Astrocyte of the spinal cord (primary cell): ENCODE data around the gene C2orf15.
A peak's percentile ranks its signal among the peaks of the same experiment; 100 is the strongest.
"Not testable (repeated sequence)": the region's sequence is repeated elsewhere in the genome, so short reads cannot be mapped to it uniquely, and the experiment has no call there.

Experiments
- DNase-seq: peaks from one replicate; pipeline ENCODE4 v3.0.0; 2011; ENCODE audit warnings: low read depth, low spot score
- H3K4me3 ChIP-seq: 2 replicates; pipeline ENCODE4 v1.5.1; 2011; ENCODE audit warnings: low read depth, mild to moderate bottlenecking, low read length, moderate library complexity
- CTCF ChIP-seq: IDR thresholded peaks from 2 replicates; pipeline ENCODE4 v1.5.1; 2012; ENCODE audit warnings: low read depth, mild to moderate bottlenecking, low read length, inconsistent platforms
- in situ Hi-C: cut with HindIII; loops from 2 replicates; pipeline ENCODE4 v1.10.0; 2017; ENCODE audit warnings: low sequenced_read_pairs

C2orf15 gene

DNA sequence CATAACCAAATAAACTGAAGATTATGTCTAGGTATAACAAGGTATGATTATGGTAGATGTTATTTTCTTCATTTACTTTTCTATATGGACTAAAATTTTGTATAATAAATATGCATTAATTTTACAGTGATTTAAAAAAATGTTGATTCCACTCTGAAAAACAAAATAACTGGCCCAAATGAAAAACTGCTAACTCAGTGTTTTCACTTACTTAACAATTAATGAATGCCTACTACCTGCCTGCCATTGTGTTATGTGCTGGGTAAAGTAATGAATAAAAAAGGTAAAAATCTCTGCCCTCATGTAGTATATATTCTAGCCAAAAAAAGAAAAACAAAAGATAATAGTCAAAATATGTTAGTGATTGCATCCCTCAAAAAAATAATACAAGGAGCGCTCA, 29.6 kb upstream of the C2orf15 start:
- H3K4me3 ChIP-seq, result no peak overlapping the region
- no peak for TF ChIP-seq CTCF
- in situ Hi-C loops, result no loop called here
- DNase-seq, result no peak

DNA sequence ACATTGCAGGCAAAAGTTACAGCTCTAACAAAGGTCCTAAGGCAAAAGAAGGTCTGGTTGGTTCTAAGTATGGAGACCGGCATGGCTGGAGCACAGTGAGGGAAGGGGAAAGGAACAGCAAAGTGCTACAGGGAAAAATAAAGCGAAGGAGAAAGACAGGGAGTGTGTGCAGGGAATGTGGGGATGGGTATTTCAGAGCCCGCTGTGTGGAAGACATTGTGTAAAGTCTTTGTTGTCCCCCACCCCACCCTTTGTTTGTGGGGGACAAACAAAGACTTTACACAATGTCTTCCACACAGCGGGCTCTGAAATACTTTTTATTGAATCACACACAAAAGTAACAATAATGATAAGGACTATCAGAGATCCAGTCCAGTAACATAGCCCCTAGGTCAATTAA, 28.9 kb upstream of the C2orf15 start:
- H3K4me3 ChIP-seq, result no peak overlapping the region
- DNase-seq, result no peak
- in situ Hi-C loops, result no loop called here
- TF ChIP-seq CTCF, result no peak

GRCh38 chr2:99127981-99128380, 13.5 kb upstream of the C2orf15 start:
- in situ Hi-C loops, result no loop called here
- no peak overlapping the region for H3K4me3 ChIP-seq
- no peak for DNase-seq
- TF ChIP-seq CTCF, result no peak

GRCh38 chr2:99135044-99135556, 6.4 kb upstream of the C2orf15 start:
- H3K4me3 ChIP-seq, in situ Hi-C loops, DNase-seq: not testable (repeated sequence)

DNA sequence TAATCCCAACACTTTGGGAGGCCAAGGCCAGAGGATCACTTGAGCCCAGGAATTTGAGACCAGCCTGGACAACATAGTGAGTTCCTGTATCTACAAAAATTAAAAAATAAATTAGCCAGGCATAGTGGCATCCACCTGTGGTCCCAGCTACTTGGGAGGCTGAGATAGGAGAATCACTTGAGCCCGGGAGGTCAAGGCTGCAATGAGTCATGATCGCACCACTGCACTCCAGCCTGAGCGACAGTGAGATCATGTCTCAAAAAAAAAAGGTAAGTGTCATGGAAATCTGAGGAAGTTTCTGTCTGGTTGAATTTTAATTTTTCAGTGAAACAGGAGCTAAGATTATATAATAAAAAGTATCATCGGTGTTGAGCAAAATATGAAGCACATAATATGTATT, 2.5 kb upstream of the C2orf15 start:
- DNase-seq, result no peak
- in situ Hi-C loops, result no loop called here
- TF ChIP-seq CTCF, result no peak
- H3K4me3 ChIP-seq, result no peak overlapping the region

DNA sequence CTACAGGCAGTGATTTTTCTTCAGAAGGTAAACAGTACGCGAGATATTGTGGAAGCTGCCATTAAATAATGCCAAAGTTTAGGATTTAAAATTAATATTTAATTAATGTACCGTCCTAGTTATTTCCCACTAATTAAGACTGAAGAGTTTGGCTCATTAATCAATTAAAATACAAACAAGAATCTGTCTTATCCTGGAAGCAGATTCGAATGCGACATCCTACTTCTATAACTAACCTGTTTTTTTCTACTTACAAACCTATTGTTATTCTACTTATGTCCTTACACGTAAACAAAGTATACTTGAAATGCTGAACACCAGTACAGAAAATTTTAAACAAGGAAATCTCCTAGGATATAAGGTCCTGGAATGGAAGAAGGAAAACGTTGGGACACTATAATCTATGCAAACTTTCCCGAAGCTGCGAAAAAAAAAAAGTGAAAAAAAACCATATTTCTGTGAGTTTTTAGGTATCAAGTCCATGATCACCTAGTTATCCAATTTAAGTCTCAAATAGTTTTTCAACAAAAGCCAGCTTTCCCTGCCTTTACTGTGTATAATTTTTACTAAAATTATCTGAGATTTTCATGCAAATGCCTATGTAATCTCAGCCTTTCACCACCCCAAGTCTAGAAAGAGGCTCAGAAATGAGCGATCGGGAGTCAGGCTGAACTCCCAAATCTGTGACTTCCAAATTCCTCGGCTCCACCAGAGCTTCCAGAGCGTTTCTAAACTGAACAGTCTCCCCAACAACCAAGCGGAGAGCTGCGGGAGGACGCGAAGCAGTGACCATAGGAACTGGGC, 1.2 kb upstream of the C2orf15 start:
- H3K4me3 ChIP-seq, result peak overlapping the region; percentile 81
- DNase-seq, result peak; percentile 32
- in situ Hi-C loops, result no loop called here
- TF ChIP-seq CTCF, result no peak

DNA sequence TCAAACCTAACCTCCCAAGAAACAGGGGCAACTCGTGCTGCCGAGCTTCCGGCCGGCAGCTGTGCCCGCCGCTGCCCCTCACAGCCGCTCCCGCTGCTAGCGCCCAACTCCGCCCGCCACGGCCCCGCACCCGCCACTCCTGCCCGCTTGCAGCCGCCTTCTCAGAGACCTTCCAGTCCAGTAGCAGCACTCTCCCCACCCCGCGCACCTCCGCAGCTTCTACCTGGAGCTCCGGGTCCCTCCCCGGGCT, 722 bp upstream of the C2orf15 start:
- TF ChIP-seq CTCF, result no peak
- no peak for DNase-seq
- in situ Hi-C loops, result no loop called here

More for the DNA sequence above, 722 bp upstream of the C2orf15 start:
- peak overlapping the region; percentile 81 for H3K4me3 ChIP-seq
